GM19468 (cell line): ENCODE measurements around the gene PTRH1.
"Not testable (repeated sequence)": the region's sequence is repeated elsewhere in the genome, so short reads cannot be mapped to it uniquely, and the experiment has no call there.

Experiments used
- ATAC-seq: cut with Tn5 transposase; IDR thresholded peaks from one replicate; pipeline ENCODE4 v1.9.1; 2021; ENCODE audit warnings: mild to moderate bottlenecking, moderate library complexity, moderate number of reproducible peaks; ENCODE audit not compliant: unreplicated experiment; ENCODE audit errors: extremely low read depth

Gene PTRH1

GRCh38 chr9:127715470-127716337 is at the start of gene PTRH1, which contains the start of gene TTC16:
Gene PTRH1, minus strand, starts transcription at chr9:127715663. Its CDS starts 24 bp downstream, at chr9:127715639.
Gene TTC16, plus strand, starts transcription at chr9:127716079. Its CDS starts 67 bp downstream, at chr9:127716146.
- ATAC-seq, result peak; percentile 76

- no peak for ATAC-seq
These were observed 48.5 kb upstream of the PTRH1 start for GRCh38 chr9:127763918-127764384.

GRCh38 chr9:127762111-127762676 is 46.7 kb upstream of the PTRH1 start:
- no peak for ATAC-seq

GRCh38 chr9:127761491-127761956 is 46.1 kb upstream of the PTRH1 start:
- ATAC-seq, result no peak

GRCh38 chr9:127761061-127761460 is 45.6 kb upstream of the PTRH1 start:
- ATAC-seq, result no peak

- ATAC-seq, result no peak
These were observed 43.4 kb upstream of the PTRH1 start for GRCh38 chr9:127758843-127759242.

GRCh38 chr9:127756776-127757175 is 41.3 kb upstream of the PTRH1 start:
- not testable (repeated sequence) for ATAC-seq

- ATAC-seq, result no peak
These were observed 40.8 kb upstream of the PTRH1 start for GRCh38 chr9:127756233-127756632.

- no peak for ATAC-seq
These were observed 39.9 kb upstream of the PTRH1 start for GRCh38 chr9:127755061-127756060.

- no peak for ATAC-seq
These were observed 38.9 kb upstream of the PTRH1 start for GRCh38 chr9:127754099-127755060.

- ATAC-seq, result no peak
These were observed 38.2 kb upstream of the PTRH1 start for GRCh38 chr9:127753622-127754021.

GRCh38 chr9:127753148-127753547 is 37.7 kb upstream of the PTRH1 start:
- no peak for ATAC-seq

- ATAC-seq, result no peak
These were observed 36.0 kb upstream of the PTRH1 start for GRCh38 chr9:127751269-127752054.

- no peak for ATAC-seq
These were observed 33.8 kb upstream of the PTRH1 start for GRCh38 chr9:127749090-127749787.

- ATAC-seq, result no peak
These were observed 31.6 kb upstream of the PTRH1 start for GRCh38 chr9:127746959-127747569.

- ATAC-seq, result no peak
These were observed 29.1 kb upstream of the PTRH1 start for GRCh38 chr9:127744398-127745110.
